Epithelial cell of esophagus (primary cell): ENCODE measurements around the gene SEZ6.

ENCODE experiments used
- DNase-seq: peaks from one replicate; pipeline ENCODE4 v3.0.0; 2010; ENCODE audit warnings: low read depth
- H3K4me3 ChIP-seq: 2 replicates; pipeline ENCODE4 v1.5.1; 2011; ENCODE audit warnings: mild to moderate bottlenecking, low read length, control low read depth
- TF ChIP-seq, protein P1 (sequence below): IDR thresholded peaks from 2 replicates; pipeline ENCODE4 v1.5.1; 2011; ENCODE audit warnings: low read depth, mild to moderate bottlenecking, low read length, control low read depth, inconsistent platforms; ENCODE audit not compliant: insufficient read depth; ENCODE audit errors: missing control alignments

SEZ6 gene

DNA sequence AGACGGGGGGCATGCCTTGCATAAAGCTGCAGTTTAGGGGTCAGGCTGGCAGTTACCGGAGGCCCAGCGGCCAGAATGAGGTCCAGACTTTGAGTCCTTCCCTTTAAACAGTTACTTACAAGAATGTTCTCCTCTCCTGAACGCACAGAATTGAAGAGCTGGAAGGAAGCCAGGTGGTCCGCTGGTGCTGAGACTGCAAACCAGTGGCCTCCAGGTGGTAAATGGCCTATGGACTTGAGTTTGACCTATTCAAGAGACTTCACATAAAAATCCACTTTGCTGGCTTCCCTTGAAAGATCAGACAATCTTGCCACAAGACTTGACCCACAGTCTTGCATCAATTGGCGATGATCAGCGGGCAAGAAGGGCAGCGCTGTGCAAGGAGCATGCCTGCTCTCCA lies 14.7 kb upstream of the SEZ6 start:
- TF ChIP-seq, protein P1, sequence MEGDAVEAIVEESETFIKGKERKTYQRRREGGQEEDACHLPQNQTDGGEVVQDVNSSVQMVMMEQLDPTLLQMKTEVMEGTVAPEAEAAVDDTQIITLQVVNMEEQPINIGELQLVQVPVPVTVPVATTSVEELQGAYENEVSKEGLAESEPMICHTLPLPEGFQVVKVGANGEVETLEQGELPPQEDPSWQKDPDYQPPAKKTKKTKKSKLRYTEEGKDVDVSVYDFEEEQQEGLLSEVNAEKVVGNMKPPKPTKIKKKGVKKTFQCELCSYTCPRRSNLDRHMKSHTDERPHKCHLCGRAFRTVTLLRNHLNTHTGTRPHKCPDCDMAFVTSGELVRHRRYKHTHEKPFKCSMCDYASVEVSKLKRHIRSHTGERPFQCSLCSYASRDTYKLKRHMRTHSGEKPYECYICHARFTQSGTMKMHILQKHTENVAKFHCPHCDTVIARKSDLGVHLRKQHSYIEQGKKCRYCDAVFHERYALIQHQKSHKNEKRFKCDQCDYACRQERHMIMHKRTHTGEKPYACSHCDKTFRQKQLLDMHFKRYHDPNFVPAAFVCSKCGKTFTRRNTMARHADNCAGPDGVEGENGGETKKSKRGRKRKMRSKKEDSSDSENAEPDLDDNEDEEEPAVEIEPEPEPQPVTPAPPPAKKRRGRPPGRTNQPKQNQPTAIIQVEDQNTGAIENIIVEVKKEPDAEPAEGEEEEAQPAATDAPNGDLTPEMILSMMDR = no peak
- DNase-seq = no peak
- no peak overlapping the region for H3K4me3 ChIP-seq

DNA sequence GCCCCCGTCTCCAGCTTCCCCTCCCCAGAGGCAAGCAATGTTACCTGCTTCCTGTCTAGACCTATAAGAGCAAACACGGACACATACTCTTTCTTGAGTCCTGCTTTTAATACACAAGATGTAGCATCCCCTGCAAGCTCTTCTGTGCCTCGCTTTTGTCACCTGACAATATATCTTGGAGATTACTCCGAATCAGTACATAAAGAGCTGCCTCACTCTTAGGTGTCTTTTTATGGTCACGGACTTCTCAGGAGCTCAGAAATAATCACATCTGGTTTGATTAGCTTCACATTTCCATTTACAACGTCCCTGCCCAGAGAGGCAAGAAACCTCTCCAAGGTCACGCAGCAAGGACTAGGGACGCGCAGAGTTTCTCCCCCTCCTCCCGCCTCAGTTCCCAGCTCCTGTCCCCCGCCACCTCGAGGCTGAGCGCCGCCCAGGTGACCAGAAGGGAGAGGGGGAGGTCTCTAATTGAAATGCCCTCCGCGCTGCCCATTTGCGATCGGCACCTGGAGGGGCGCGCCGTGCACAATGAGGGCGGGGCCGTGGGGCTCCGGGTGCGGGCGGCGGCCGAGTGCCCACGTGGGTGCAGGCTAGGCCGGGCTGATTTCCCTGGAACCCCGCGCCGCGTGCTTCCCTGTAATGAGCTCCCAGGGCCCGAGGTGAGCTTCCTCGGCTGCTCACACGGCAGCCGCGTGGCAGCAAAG lies 13.8 kb upstream of the SEZ6 start:
- H3K4me3 ChIP-seq = no peak overlapping the region
- TF ChIP-seq, protein P1 = no peak
- no peak for DNase-seq

DNA sequence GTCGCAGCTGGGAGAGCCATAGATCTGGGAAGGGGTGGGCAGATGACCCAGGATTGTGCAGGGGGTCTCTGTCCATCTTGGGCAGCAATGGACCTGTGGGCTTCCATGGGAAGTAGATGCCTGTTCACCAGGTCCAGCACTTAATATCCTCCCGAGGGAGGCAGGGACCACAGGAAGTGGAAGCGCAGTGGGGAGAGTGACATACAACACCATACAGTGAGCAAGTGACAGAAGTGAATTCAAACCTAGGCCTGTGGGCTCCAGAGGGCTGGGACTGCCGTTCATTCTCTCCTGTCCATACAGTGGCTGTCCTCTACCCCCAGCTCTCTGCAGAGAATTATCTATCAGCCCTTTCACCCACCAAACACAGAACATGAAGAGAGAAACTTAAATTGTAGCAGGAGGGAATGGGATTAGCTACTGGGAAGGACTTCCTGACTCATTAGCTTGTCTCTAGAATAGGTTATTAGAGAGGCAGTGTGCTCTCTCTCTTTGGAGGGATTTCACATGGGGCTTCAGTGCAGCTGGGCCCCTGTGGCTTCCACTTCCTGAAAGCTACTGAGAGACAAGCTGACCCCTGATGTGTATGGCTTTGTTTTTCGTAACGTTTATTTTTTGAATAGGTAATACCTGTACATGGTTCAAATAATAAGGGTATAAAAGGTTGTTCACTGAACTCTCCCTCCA lies 13.1 kb upstream of the SEZ6 start:
- no peak for DNase-seq
- TF ChIP-seq, protein P1 = no peak
- no peak overlapping the region for H3K4me3 ChIP-seq

DNA sequence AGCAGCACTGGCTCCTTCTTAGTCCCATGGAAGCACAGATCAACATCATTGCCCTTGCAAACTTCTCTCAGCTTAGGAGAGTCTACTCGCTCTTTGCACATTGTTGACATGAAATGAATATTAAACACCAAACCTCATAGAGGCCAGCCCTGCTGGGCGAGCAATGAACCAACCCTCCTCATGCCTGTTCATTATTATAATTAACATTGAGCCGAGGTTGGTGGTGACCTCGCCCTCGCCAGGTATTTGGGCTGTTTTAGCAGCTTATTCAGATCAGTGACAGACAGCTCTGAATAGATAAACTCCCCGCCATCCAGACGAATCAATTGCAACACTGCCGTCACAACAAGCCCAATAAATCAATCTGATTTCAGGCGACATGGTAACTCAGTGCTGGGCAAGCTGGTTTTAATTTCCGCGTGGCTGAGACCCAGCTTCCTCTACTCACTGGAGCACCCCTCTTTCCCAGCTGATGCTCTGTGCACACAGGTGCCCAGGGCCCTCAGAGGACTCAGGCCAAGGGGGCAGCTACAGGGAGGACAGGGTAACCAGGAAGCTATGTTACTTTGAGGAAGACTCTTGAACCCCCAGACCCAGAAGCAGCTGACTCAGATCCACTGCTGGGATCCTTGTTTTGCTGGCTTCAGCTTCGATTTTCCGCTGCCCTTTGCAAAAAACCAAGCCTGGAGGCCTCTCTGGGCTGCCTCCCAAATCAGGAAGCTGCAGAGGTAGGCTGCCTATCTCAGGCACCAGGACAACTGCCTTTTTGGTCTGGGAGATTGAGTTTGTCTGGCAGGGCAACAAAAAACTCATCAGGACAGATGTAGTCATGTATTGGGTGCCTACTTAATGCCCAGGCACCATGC lies 10.7 kb upstream of the SEZ6 start:
- no peak overlapping the region for H3K4me3 ChIP-seq
- TF ChIP-seq, protein P1 = no peak
- no peak for DNase-seq

DNA sequence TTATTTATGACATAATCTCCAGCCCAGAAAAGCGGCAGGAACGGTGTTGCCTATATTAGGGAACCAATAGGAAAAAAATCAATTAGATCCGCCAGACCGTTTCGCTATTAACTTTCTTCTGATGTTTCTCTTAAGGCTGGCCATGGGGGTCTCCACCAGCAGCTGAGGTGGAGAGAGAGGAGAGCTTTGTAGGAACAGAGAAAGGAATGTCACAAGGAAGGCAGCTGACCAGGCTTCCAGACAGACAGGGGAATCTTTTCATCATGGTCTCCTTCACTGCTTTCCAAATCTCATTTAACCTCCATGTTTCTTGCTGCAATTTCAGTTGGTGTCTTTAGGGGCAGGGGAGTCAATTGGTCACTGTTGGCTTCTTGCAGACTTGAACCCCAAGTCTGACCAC lies 8.9 kb upstream of the SEZ6 start:
- DNase-seq = no peak
- TF ChIP-seq, protein P1 = no peak
- no peak overlapping the region for H3K4me3 ChIP-seq

DNA sequence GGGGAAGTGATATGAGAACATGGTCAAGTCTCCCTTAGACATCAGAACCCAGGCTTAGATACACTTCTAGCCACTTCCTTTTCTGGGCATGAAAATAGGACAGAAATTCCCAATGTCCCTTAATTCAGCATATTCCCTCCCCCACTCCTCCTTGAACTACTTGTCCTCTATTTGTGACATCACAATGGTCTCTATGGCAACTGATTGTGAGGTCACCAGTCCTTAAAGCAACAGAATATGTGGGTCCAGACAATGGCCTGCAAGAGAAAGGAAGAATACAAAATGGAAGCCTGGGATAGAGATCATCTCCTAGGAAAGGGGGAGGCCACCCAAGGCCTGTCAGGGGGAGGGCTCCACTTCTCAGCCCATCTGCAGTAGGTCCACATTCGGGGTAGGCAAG lies 6.7 kb upstream of the SEZ6 start:
- DNase-seq = no peak
- H3K4me3 ChIP-seq = no peak overlapping the region
- TF ChIP-seq, protein P1 = no peak
